HG03108 (cell line): Measurements from ENCODE around the gene SLC4A5.

Experiments
- ATAC-seq: cut with Tn5 transposase; IDR thresholded peaks from one replicate; pipeline ENCODE4 v1.9.1; 2021; ENCODE audit warnings: moderate library complexity; ENCODE audit not compliant: unreplicated experiment

Gene SLC4A5

GRCh38 chr2:74343316-74343715, at the start of gene SLC4A5:
Gene SLC4A5, minus strand, starts transcription at chr2:74343416. Its CDS starts 28,393 bp downstream, at chr2:74315023.
- no peak for ATAC-seq

DNA sequence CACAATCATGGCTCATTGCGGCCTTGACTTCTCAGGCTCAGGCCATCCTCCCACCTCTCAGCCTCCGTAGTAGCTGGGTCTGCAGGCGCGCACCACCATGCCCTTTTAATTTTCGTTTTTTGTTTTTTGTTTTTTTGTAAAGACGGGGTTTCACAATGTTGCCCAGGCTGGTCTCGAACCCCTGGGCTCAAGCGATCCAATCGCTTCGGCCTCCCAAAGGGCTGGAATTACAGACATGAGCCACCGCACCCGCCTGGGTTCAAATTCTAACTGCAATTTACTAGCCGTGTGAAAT, 49.2 kb upstream of the SLC4A5 start:
- ATAC-seq: no peak

- peak; percentile 68 for ATAC-seq
These were observed 48.6 kb upstream of the SLC4A5 start for GRCh38 chr2:74391580-74392448.

- peak; percentile 8 for ATAC-seq
These were observed 48.0 kb upstream of the SLC4A5 start for GRCh38 chr2:74391209-74391579.

DNA sequence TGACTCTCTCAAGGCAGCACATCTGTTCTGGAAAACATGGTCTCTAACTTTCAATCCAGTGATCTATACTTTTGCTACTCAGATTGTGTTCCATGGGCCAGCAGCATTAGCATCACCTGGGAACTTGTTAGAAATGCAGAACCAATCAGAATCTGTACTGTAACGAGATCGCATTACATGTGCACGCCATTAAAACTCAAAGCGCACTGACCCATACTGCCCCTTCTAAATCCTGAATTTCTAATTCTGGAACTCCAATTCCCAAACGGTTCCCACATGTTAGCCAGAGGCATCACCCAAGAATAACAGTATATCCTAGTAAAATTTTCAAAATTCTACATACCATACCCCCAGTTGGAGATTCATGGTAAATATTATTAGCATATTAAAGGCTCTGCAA, 47.4 kb upstream of the SLC4A5 start:
- ATAC-seq: no peak

DNA sequence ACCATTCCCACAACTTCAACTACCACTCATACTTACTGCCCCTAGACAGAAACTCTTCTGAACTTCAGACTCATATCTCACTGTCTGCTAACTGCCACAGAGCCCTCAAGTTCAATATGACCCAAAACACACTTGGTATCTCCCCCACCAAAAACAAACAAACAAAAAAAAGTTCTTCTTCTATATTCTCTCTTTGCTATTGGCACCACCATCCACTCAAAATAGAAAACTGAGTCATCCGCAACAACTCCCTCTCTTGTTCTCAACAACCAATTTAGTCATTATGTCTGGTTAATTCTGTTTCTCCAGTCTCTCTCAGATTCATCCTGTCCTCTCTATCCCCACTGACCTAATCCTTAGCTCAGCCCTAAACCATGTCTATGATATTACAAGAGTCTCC, 44.1 kb upstream of the SLC4A5 start:
- ATAC-seq: no peak

GRCh38 chr2:74385396-74385795, 42.2 kb upstream of the SLC4A5 start:
- no peak for ATAC-seq

DNA sequence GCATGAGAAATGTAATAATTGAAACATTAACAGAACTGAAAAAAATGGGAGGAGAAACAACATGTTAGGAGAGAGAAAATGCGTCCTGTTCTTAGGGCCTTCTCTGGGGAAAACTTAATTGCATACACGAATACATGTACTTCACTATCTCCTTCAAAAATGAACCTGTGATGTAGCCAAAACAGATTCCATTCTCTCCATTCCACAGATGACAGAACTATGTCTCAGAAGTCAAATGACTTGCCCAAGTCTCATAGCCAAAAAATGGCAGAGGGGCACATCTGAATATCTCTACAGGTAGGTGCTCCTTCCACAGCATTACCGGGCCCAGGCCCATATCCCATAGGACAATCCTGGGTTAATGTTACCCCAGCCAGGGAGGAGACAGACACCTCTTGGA, 40.8 kb upstream of the SLC4A5 start:
- no peak for ATAC-seq

DNA sequence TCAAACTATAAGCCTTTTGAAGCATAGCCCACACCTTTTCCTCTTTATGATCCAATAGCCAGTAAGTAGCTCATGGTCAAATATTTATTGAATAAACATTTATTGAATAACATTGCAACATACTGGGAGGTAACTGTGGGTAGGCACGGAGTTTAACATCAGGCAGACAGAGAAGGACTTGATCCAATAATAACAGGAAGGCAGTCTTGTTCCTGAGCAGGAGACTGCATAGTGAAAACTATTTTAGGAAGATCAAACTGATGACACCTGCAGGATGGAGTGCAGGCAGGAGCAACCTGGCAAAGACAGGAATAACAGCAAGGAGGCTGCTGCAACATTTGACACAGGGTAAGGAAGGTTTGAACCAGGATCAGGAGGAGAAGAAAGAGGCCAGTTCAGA, 40.0 kb upstream of the SLC4A5 start:
- ATAC-seq: no peak

GRCh38 chr2:74381751-74382150, 38.5 kb upstream of the SLC4A5 start:
- ATAC-seq: no peak

GRCh38 chr2:74379851-74380789, 36.9 kb upstream of the SLC4A5 start, which contains the start of gene DCTN1:
Gene DCTN1, minus strand, starts transcription at chr2:74380311. Its CDS starts 274 bp downstream, at chr2:74380037.
- ATAC-seq: no peak

GRCh38 chr2:74378007-74378406, 34.8 kb upstream of the SLC4A5 start:
- ATAC-seq: no peak

- no peak for ATAC-seq
These were observed 32.6 kb upstream of the SLC4A5 start for GRCh38 chr2:74375838-74376237.

DNA sequence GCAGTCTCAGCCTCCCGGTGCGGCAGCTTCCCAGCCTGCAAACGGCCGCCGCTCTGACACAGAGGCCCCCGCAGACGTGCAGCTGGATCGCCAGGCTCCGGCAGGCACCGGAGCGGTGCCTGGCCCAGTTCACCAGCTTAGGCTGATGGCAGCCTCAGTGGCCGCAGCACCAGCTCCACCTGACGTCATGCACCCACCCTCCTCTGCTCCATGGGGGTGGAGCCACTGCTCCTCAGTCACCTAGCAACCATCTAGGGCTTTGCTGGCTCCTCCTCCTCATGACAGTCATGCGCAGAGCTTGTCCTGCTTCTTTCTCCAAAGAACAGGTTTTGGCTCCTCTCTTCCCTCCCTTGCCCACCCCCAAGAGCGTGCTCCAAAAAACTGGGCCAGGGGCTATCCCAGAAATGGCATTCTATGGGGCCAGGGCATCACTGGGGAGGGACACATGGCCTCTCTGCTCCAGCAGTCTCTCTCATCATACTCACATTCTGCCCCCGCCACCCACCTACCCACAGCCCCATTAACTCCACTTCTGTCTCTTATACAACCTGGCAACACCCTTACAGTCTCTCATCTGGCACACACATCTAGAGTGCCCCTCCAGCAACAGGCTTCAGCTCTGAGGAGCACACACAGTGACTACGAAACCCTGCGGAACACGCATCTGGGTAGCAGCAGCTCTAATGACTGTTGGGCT, 31.4 kb upstream of the SLC4A5 start:
- ATAC-seq: no peak

DNA sequence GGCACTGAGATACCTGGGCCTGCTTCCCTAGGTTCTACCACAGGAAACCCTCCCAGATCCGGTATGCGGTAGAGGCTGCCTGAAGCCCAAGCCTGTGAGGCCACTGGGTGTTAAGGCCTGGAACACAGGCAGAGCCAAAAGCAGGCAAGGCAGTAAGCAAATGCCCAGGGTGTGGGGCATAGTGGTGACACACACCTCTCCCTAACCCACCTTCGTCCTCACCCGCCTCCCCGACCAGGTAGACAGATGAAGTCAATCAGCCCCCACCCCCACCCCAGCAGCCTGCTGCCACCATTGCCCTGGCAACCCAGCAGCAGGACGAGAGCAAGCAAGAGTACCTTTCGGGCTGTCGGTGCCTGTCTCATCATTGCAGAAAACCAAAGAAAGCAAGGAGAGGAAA, 30.8 kb upstream of the SLC4A5 start:
- no peak for ATAC-seq

- ATAC-seq: no peak
These were observed 30.0 kb upstream of the SLC4A5 start for GRCh38 chr2:74373221-74373676.

GRCh38 chr2:74372674-74373073, 29.5 kb upstream of the SLC4A5 start:
- no peak for ATAC-seq

DNA sequence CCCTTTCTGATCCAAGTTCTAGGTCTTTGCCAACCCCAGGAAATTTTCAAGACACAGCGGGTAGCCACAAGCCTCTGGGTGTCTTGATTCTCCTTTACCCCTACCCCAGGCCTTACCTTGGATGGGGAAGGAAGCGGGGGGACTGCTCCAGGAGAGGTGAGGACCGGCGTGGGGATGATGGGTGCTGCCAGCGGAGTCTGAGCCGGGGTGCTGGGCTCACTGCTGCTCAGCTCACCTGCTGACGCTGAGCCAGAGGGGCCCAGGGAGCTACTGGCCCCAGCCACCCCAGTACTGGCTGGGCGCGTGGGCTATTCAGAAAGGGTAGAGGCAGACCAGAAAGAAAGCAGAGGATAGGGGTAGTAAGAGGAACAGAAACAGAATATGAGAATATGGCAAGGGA, 28.2 kb upstream of the SLC4A5 start:
- ATAC-seq: no peak

DNA sequence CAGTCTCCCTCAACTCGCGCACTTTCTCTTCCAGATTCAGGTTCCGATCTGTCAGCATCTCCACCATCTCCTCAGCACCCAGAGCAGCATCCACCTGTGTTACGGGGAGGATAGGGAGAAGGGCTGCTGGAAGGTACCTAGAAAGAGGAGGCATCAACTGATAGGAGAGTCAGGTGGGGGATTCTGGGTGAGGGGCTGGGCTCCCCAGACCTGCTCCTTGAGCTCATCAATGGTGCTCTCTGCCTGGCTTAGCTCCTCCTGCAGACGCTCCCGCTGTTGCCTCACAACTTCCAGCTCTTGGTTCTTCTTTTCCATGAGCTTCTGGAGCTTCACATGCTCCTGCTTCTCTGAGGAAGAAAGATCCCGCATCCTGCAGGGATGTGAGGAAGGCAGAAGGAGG, 26.8 kb upstream of the SLC4A5 start:
- ATAC-seq: no peak

GRCh38 chr2:74368499-74368898, 25.3 kb upstream of the SLC4A5 start:
- no peak for ATAC-seq

GRCh38 chr2:74367789-74368188, 24.6 kb upstream of the SLC4A5 start:
- ATAC-seq: no peak
